ENCODE data around the gene CPEB3. TPM values are rescaled to one million over a fixed set of nuclear protein-coding genes. Genes with fewer than 3 reads are reported as not detected.

CPEB3 gene
- total RNA-seq, 1 donor from 2014 or later, result 2.4 TPM

GRCh38 chr10:92241501-92241900, 49.4 kb downstream of the CPEB3 start:
- FAIRE-seq (no peak), DNase-seq (ENCODE audit: low read depth) (no peak)
- Histone ChIP-seq H3K4me3 (ENCODE audit: low read depth, low read length) (peak overlapping the region; percentile 81), H3K36me3 (ENCODE audit: control insufficient read depth, insufficient read depth, low read length) (no peaks in the 10 kb centered on the region), H3K27me3 (ENCODE audit: control insufficient read depth, insufficient read depth, low read length) (no peaks in the 10 kb centered on the region)
- no peak for TF ChIP-seq CTCF (IDR thresholded peaks at IDR 0.05; ENCODE audit: insufficient read depth, low read length, severe bottlenecking)

GRCh38 chr10:92241158-92241500, 49.7 kb downstream of the CPEB3 start:
- no peak for DNase-seq (ENCODE audit: low read depth)
- H3K27me3 ChIP-seq (ENCODE audit: control insufficient read depth, insufficient read depth, low read length), result no peaks in the 10 kb centered on the region
- no peak for FAIRE-seq
- no peak for TF ChIP-seq CTCF (IDR thresholded peaks at IDR 0.05; ENCODE audit: insufficient read depth, low read length, severe bottlenecking)
- peak overlapping the region; percentile 81 for H3K4me3 ChIP-seq (ENCODE audit: low read depth, low read length)
- H3K36me3 ChIP-seq (ENCODE audit: control insufficient read depth, insufficient read depth, low read length), result no peaks in the 10 kb centered on the region

GRCh38 chr10:92240289-92241157, 50.4 kb downstream of the CPEB3 start:
- TF ChIP-seq CTCF (IDR thresholded peaks at IDR 0.05; ENCODE audit: insufficient read depth, low read length, severe bottlenecking), result no peak
- no peaks in the 10 kb centered on the region for H3K27me3 ChIP-seq (ENCODE audit: control insufficient read depth, insufficient read depth, low read length)
- no peaks in the 10 kb centered on the region for H3K36me3 ChIP-seq (ENCODE audit: control insufficient read depth, insufficient read depth, low read length)
- FAIRE-seq, result no peak
- H3K4me3 ChIP-seq (ENCODE audit: low read depth, low read length), result peak overlapping the region; percentile 81
- peak; percentile 56 for DNase-seq (ENCODE audit: low read depth)

GRCh38 chr10:92239600-92240288, 51.1 kb downstream of the CPEB3 start:
- H3K4me3 ChIP-seq (ENCODE audit: low read depth, low read length), result peak overlapping the region; percentile 81
- no peaks in the 10 kb centered on the region for H3K36me3 ChIP-seq (ENCODE audit: control insufficient read depth, insufficient read depth, low read length)
- no peak for TF ChIP-seq CTCF (IDR thresholded peaks at IDR 0.05; ENCODE audit: insufficient read depth, low read length, severe bottlenecking)
- no peaks in the 10 kb centered on the region for H3K27me3 ChIP-seq (ENCODE audit: control insufficient read depth, insufficient read depth, low read length)
- FAIRE-seq (no peak), DNase-seq (ENCODE audit: low read depth) (no peak)

- FAIRE-seq (no peak), DNase-seq (ENCODE audit: low read depth) (no peak)
- no peak for TF ChIP-seq CTCF (IDR thresholded peaks at IDR 0.05; ENCODE audit: insufficient read depth, low read length, severe bottlenecking)
These were observed 51.7 kb downstream of the CPEB3 start for GRCh38 chr10:92239151-92239599.

More at GRCh38 chr10:92239151-92239599, 51.7 kb downstream of the CPEB3 start:
- peaks cover 3% of the 10 kb centered on the region for H3K36me3 ChIP-seq (ENCODE audit: control insufficient read depth, insufficient read depth, low read length)
- no peaks in the 10 kb centered on the region for H3K27me3 ChIP-seq (ENCODE audit: control insufficient read depth, insufficient read depth, low read length)
- peak overlapping the region; percentile 81 for H3K4me3 ChIP-seq (ENCODE audit: low read depth, low read length)

Measured in bronchial epithelial cell (primary cell).